C4-2B (cell line): Measurements from ENCODE around the gene HBZ.
"Not testable (repeated sequence)": the region's sequence is repeated elsewhere in the genome, so short reads cannot be mapped to it uniquely, and the experiment has no call there.

Experiments
- CTCF ChIP-seq: fragments of 450-650 bp; conservative IDR thresholded peaks from 2 replicates; pipeline ENCODE4 v1.5.1; 2017; ENCODE audit warnings: mild to moderate bottlenecking
- ZFX ChIP-seq: fragments of 450-650 bp; IDR thresholded peaks from 2 replicates; pipeline ENCODE4 v1.6.1; 2017

GRCh38 chr16:204046-204445 is 51.6 kb downstream of the HBZ start:
- TF ChIP-seq CTCF, ZFX: not testable (repeated sequence)
